ENCODE measurements around the gene EPB41.

DNA sequence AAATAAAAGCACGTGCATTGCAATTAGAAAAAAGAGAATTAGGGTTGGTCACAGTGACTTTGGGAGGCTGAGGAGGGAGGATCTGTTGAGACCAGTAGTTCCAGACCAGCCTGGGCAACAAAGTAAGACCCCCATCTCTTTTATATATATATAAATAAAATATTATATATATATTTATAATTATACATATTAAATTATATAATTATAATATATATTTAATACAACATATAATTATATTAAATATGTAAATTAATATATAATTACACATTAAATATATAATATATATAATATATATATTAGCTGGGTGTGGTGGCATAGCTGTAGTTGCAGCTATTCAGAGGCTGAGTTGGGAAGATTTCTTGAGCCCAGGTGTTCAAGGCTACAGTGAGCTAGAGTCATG is 186.1 kb downstream of the EPB41 start:
- no peak for TF ChIP-seq POLR2A (IDR thresholded peaks at IDR 0.05; ENCODE audit: control extremely low read depth in 1 of 2, low read depth in 2 of 2, low read length in 2 of 2)
- TF ChIP-seq, protein P1, sequence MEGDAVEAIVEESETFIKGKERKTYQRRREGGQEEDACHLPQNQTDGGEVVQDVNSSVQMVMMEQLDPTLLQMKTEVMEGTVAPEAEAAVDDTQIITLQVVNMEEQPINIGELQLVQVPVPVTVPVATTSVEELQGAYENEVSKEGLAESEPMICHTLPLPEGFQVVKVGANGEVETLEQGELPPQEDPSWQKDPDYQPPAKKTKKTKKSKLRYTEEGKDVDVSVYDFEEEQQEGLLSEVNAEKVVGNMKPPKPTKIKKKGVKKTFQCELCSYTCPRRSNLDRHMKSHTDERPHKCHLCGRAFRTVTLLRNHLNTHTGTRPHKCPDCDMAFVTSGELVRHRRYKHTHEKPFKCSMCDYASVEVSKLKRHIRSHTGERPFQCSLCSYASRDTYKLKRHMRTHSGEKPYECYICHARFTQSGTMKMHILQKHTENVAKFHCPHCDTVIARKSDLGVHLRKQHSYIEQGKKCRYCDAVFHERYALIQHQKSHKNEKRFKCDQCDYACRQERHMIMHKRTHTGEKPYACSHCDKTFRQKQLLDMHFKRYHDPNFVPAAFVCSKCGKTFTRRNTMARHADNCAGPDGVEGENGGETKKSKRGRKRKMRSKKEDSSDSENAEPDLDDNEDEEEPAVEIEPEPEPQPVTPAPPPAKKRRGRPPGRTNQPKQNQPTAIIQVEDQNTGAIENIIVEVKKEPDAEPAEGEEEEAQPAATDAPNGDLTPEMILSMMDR (IDR thresholded peaks at IDR 0.05; ENCODE audit: control extremely low read depth in 1 of 3, insufficient read depth in 1 of 3, low read depth in 1 of 3, low read length in 3 of 3) = no peak
- TF ChIP-seq SUZ12 (IDR thresholded peaks at IDR 0.05; ENCODE audit: low read length) = no peak
- TF ChIP-seq CREB1 (IDR thresholded peaks at IDR 0.05) = no peak
- no peak for TF ChIP-seq RFX5 (IDR thresholded peaks at IDR 0.05; ENCODE audit: borderline replicate concordance, low read depth, low read length)
- TF ChIP-seq SAP30 (IDR thresholded peaks at IDR 0.05; ENCODE audit: insufficient read depth, insufficient replicate concordance, low read length) = no peak
